ENCODE results near the gene PRKCD. TPM values are rescaled to one million over a fixed set of nuclear protein-coding genes. Genes with fewer than 3 reads are reported as not detected.
A peak's percentile ranks its signal among the peaks of the same experiment; 100 is the strongest.

Gene PRKCD
- total and polyA plus RNA-seq, 9 of the 15 experiments (the other 6 are each of a cell fraction or from before 2014, with no cell fraction given): 2.5 to 19.5 (median 6.1) TPM

GRCh38 chr3:53160660-53161449 lies at the start of gene PRKCD (continued):
- TF ChIP-seq, protein P1, sequence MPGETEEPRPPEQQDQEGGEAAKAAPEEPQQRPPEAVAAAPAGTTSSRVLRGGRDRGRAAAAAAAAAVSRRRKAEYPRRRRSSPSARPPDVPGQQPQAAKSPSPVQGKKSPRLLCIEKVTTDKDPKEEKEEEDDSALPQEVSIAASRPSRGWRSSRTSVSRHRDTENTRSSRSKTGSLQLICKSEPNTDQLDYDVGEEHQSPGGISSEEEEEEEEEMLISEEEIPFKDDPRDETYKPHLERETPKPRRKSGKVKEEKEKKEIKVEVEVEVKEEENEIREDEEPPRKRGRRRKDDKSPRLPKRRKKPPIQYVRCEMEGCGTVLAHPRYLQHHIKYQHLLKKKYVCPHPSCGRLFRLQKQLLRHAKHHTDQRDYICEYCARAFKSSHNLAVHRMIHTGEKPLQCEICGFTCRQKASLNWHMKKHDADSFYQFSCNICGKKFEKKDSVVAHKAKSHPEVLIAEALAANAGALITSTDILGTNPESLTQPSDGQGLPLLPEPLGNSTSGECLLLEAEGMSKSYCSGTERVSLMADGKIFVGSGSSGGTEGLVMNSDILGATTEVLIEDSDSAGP (CRISPR knock-in tag; IDR thresholded peaks at IDR 0.05): no peak
- TF ChIP-seq KDM1A (IDR thresholded peaks at IDR 0.05): peak in 1 of 2 experiments; percentile 44; a peak in 2 of 4 replicates
- TF ChIP-seq, protein P2, sequence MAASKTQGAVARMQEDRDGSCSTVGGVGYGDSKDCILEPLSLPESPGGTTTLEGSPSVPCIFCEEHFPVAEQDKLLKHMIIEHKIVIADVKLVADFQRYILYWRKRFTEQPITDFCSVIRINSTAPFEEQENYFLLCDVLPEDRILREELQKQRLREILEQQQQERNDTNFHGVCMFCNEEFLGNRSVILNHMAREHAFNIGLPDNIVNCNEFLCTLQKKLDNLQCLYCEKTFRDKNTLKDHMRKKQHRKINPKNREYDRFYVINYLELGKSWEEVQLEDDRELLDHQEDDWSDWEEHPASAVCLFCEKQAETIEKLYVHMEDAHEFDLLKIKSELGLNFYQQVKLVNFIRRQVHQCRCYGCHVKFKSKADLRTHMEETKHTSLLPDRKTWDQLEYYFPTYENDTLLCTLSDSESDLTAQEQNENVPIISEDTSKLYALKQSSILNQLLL (CRISPR knock-in tag; IDR thresholded peaks at IDR 0.05; ENCODE audit: borderline replicate concordance): no peak
- peak; percentile 81 for TF ChIP-seq RBM25 (IDR thresholded peaks at IDR 0.05; ENCODE audit: low read depth, low read length, severe bottlenecking)
- no peak for TF ChIP-seq L3MBTL2 (IDR thresholded peaks at IDR 0.05)
- no peak for TF ChIP-seq ELF4 (CRISPR knock-in tag; IDR thresholded peaks at IDR 0.05)
- TF ChIP-seq POU5F1 (IDR thresholded peaks at IDR 0.05; ENCODE audit: borderline replicate concordance, low read depth, low read length, partially characterized antibody): no peak
- no peak for TF ChIP-seq RBM39 (optimal IDR thresholded peaks at IDR 0.05; ENCODE audit: low read depth, low read length)
- TF ChIP-seq, protein P3, sequence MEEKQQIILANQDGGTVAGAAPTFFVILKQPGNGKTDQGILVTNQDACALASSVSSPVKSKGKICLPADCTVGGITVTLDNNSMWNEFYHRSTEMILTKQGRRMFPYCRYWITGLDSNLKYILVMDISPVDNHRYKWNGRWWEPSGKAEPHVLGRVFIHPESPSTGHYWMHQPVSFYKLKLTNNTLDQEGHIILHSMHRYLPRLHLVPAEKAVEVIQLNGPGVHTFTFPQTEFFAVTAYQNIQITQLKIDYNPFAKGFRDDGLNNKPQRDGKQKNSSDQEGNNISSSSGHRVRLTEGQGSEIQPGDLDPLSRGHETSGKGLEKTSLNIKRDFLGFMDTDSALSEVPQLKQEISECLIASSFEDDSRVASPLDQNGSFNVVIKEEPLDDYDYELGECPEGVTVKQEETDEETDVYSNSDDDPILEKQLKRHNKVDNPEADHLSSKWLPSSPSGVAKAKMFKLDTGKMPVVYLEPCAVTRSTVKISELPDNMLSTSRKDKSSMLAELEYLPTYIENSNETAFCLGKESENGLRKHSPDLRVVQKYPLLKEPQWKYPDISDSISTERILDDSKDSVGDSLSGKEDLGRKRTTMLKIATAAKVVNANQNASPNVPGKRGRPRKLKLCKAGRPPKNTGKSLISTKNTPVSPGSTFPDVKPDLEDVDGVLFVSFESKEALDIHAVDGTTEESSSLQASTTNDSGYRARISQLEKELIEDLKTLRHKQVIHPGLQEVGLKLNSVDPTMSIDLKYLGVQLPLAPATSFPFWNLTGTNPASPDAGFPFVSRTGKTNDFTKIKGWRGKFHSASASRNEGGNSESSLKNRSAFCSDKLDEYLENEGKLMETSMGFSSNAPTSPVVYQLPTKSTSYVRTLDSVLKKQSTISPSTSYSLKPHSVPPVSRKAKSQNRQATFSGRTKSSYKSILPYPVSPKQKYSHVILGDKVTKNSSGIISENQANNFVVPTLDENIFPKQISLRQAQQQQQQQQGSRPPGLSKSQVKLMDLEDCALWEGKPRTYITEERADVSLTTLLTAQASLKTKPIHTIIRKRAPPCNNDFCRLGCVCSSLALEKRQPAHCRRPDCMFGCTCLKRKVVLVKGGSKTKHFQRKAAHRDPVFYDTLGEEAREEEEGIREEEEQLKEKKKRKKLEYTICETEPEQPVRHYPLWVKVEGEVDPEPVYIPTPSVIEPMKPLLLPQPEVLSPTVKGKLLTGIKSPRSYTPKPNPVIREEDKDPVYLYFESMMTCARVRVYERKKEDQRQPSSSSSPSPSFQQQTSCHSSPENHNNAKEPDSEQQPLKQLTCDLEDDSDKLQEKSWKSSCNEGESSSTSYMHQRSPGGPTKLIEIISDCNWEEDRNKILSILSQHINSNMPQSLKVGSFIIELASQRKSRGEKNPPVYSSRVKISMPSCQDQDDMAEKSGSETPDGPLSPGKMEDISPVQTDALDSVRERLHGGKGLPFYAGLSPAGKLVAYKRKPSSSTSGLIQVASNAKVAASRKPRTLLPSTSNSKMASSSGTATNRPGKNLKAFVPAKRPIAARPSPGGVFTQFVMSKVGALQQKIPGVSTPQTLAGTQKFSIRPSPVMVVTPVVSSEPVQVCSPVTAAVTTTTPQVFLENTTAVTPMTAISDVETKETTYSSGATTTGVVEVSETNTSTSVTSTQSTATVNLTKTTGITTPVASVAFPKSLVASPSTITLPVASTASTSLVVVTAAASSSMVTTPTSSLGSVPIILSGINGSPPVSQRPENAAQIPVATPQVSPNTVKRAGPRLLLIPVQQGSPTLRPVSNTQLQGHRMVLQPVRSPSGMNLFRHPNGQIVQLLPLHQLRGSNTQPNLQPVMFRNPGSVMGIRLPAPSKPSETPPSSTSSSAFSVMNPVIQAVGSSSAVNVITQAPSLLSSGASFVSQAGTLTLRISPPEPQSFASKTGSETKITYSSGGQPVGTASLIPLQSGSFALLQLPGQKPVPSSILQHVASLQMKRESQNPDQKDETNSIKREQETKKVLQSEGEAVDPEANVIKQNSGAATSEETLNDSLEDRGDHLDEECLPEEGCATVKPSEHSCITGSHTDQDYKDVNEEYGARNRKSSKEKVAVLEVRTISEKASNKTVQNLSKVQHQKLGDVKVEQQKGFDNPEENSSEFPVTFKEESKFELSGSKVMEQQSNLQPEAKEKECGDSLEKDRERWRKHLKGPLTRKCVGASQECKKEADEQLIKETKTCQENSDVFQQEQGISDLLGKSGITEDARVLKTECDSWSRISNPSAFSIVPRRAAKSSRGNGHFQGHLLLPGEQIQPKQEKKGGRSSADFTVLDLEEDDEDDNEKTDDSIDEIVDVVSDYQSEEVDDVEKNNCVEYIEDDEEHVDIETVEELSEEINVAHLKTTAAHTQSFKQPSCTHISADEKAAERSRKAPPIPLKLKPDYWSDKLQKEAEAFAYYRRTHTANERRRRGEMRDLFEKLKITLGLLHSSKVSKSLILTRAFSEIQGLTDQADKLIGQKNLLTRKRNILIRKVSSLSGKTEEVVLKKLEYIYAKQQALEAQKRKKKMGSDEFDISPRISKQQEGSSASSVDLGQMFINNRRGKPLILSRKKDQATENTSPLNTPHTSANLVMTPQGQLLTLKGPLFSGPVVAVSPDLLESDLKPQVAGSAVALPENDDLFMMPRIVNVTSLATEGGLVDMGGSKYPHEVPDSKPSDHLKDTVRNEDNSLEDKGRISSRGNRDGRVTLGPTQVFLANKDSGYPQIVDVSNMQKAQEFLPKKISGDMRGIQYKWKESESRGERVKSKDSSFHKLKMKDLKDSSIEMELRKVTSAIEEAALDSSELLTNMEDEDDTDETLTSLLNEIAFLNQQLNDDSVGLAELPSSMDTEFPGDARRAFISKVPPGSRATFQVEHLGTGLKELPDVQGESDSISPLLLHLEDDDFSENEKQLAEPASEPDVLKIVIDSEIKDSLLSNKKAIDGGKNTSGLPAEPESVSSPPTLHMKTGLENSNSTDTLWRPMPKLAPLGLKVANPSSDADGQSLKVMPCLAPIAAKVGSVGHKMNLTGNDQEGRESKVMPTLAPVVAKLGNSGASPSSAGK (IDR thresholded peaks at IDR 0.05): no peak
- TF ChIP-seq VEZF1 (CRISPR knock-in tag; IDR thresholded peaks at IDR 0.05): peak; percentile 60
